ENCODE results near the gene MEIOC. TPM values are rescaled to one million over a fixed set of nuclear protein-coding genes. Genes with fewer than 3 reads are reported as not detected.
"Not testable (repeated sequence)": the region's sequence is repeated elsewhere in the genome, so short reads cannot be mapped to it uniquely, and the experiment has no call there.

Gene MEIOC
- total RNA-seq, 1 donor, result 0.43 TPM

DNA sequence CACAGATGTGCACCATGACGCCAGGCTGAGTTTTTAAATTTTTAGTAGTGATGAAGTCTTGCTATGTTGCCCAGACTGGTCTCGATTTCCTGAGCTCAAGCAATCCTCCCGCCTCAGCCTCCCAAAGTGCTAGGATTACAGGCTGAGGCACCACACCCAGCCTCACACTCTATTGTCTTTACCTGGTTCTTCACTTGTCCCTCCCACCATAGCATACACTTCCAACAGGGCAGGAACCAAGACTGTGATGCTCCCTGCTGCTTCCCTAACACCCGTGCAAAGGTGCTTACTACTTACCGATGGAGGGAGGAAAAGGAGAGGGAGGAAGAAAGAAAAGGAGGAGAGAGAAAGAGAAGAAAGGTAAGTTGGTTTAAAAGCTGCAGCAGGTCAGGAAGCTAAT is 41.4 kb upstream of the MEIOC start:
- TF ChIP-seq, protein P1, sequence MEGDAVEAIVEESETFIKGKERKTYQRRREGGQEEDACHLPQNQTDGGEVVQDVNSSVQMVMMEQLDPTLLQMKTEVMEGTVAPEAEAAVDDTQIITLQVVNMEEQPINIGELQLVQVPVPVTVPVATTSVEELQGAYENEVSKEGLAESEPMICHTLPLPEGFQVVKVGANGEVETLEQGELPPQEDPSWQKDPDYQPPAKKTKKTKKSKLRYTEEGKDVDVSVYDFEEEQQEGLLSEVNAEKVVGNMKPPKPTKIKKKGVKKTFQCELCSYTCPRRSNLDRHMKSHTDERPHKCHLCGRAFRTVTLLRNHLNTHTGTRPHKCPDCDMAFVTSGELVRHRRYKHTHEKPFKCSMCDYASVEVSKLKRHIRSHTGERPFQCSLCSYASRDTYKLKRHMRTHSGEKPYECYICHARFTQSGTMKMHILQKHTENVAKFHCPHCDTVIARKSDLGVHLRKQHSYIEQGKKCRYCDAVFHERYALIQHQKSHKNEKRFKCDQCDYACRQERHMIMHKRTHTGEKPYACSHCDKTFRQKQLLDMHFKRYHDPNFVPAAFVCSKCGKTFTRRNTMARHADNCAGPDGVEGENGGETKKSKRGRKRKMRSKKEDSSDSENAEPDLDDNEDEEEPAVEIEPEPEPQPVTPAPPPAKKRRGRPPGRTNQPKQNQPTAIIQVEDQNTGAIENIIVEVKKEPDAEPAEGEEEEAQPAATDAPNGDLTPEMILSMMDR (IDR thresholded peaks at IDR 0.05; ENCODE audit: insufficient read depth, low read depth, low read length), result no peak
- H3K4me3 ChIP-seq (ENCODE audit: low read depth, low read length), result no peak overlapping the region
- DNase-seq (ENCODE audit: low read depth), result no peak

- DNase-seq (ENCODE audit: low read depth); H3K4me3 ChIP-seq (ENCODE audit: low read depth, low read length): not testable (repeated sequence)
Measured at GRCh38 chr17:44618652-44619051, 37.6 kb upstream of the MEIOC start.

GRCh38 chr17:44623070-44623725 is 33.1 kb upstream of the MEIOC start:
- TF ChIP-seq, protein P1 (IDR thresholded peaks at IDR 0.05; ENCODE audit: insufficient read depth, low read depth, low read length), result no peak
- no peak for DNase-seq (ENCODE audit: low read depth)
- H3K4me3 ChIP-seq (ENCODE audit: low read depth, low read length), result no peak overlapping the region

DNA sequence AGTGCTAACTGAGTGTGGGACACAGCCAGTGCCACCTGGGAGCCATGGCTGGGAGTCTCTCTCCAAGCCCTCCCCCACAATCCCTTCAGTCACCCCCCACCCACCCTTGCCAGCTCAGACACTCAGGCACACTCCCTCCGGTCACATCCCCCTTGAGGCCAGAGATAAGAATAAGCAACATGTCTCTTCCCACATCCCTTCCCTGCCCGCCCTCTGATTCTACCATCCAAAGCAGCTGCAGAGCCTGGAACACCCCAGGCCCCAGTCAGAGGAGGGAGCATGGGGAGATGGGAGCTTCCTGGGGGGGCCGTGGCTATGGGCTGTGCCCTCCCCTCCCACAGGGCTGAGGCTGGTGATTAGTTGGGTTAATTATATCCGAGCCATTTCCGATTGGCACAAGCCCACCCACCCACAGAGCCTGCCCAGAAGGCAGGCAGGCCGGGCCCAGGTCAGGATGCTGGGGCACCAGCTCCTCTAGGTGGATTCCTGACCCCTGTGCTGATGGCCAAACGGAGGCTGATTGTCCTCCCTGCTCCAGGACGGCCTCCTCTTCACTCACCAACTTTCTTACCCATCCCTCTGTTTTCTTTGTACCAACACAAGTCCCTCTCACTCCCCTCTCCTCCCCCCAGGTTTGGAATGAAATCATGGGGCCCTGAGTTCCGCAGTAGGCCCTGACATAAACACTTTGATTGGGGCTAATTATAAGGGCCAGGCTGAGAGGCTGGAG is 28.6 kb upstream of the MEIOC start:
- no peak for DNase-seq (ENCODE audit: low read depth)
- no peak overlapping the region for H3K4me3 ChIP-seq (ENCODE audit: low read depth, low read length)
- TF ChIP-seq, protein P1 (IDR thresholded peaks at IDR 0.05; ENCODE audit: insufficient read depth, low read depth, low read length), result no peak

DNA sequence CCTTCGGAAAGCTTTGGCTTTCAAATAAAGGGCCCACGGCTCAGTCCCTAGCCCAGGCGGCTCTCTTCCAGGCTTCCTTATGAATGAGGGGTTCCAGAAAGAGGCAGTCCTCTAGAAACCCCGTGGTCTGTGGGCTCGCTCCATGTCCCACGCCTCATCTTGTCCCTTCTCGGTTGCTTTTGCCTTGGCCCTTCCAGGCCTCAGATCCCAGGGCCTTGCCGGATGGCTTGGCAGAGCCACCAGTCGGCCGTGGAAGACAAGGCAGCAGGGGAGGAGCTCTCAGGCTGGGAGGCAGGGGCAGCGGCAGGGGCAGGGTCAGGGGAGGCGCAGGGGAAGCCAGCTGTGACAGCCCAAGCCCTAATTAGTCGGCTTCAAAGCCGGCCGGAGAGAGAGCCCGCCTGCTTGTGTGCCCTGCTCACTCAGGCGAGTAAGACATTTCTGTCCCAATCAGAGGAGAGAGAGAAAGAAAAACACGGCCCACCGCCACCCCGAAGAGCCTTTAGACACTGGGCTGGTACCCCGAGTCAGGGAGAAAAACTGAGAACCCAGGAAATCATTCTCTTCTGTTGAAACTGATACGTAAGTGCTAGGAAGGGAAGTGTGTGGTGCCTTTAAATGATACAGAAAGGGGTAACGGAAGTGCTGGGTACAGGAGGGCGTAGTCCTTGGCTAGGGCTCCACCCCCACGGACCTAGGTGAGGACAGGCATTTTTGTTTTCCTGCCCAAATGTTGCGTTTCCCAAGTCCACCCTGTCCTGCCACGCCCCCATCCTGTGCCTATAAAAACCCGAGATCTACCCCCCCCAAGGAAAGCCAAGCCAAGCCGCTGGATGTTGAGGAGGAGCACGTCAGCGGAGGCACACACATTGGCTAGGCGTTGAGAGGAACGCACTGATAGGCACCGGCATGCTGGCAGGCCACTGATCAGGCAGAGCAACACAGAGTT is 27.8 kb upstream of the MEIOC start:
- DNase-seq (ENCODE audit: low read depth), result peak; percentile 70
- H3K4me3 ChIP-seq (ENCODE audit: low read depth, low read length), result peak overlapping the region; percentile 15
- TF ChIP-seq, protein P1 (IDR thresholded peaks at IDR 0.05; ENCODE audit: insufficient read depth, low read depth, low read length), result no peak

- TF ChIP-seq, protein P1 (IDR thresholded peaks at IDR 0.05; ENCODE audit: insufficient read depth, low read depth, low read length), result no peak
- no peak for DNase-seq (ENCODE audit: low read depth)
- H3K4me3 ChIP-seq (ENCODE audit: low read depth, low read length), result no peak overlapping the region
Measured at GRCh38 chr17:44629314-44629713, 27.0 kb upstream of the MEIOC start.

GRCh38 chr17:44630703-44631102 is 25.6 kb upstream of the MEIOC start:
- TF ChIP-seq, protein P1 (IDR thresholded peaks at IDR 0.05; ENCODE audit: insufficient read depth, low read depth, low read length), result no peak

More at GRCh38 chr17:44630703-44631102, 25.6 kb upstream of the MEIOC start:
- H3K4me3 ChIP-seq (ENCODE audit: low read depth, low read length), result no peak overlapping the region
- no peak for DNase-seq (ENCODE audit: low read depth)

All from fibroblast of villous mesenchyme (primary cell).